ENCODE measurements around the gene B3GALNT2.

Gene B3GALNT2

DNA sequence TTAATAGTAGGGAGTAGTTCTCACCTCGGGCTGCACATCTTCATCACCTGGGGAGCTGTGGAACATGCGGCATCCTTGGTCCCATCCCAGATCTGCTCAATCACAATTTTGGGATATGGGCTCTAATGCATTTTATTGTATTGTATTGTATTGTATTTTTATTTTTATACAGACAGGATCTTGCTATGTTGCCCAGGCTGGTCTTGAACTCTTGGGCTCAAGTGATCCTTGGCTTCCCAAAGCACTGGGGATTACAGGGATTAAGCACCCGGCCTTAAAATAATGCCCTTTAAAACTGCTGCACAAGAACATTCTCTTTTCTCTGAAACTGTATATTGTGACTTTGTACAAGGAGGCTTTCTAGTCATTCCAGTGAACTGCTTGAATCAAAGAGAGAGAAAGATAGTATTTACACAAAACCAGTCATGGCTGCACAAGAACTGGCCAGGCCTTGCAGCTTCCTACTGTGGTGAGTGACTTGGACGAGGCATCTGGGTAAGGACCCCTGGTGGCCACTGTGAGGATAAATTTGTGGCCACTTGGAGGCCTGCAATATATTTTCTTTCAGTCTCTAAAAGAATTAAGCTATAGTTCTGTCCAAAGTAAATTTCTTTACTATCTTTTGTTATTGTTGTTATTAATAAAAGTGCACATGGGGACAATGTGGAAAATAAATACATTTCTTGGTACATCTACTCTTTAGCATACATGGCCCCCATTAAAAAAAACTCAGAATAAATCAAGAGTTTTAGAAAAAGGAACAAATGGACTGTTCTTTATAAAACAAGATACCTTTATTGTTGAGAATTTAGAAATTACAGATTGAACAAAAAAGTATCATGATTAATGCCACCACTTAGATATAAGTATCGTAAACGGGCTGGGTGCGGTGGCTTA, 89.0 kb downstream of the B3GALNT2 start:
- Mint-ChIP-seq H3K4me1 (peaks cover 3% of the 10 kb centered on the region), H3K9me3 (no peaks in the 10 kb centered on the region), H3K4me3 (no peak overlapping the region), H3K27ac (no peak overlapping the region), H3K36me3 (ENCODE audit: low read depth) (peaks cover 22% of the 10 kb centered on the region), H3K27me3 (ENCODE audit: low read depth, poor library complexity) (no peaks in the 10 kb centered on the region)
- peak; percentile 59 for DNase-seq
- TF ChIP-seq, protein P1, sequence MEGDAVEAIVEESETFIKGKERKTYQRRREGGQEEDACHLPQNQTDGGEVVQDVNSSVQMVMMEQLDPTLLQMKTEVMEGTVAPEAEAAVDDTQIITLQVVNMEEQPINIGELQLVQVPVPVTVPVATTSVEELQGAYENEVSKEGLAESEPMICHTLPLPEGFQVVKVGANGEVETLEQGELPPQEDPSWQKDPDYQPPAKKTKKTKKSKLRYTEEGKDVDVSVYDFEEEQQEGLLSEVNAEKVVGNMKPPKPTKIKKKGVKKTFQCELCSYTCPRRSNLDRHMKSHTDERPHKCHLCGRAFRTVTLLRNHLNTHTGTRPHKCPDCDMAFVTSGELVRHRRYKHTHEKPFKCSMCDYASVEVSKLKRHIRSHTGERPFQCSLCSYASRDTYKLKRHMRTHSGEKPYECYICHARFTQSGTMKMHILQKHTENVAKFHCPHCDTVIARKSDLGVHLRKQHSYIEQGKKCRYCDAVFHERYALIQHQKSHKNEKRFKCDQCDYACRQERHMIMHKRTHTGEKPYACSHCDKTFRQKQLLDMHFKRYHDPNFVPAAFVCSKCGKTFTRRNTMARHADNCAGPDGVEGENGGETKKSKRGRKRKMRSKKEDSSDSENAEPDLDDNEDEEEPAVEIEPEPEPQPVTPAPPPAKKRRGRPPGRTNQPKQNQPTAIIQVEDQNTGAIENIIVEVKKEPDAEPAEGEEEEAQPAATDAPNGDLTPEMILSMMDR (IDR thresholded peaks at IDR 0.05): peak; percentile 81

DNA sequence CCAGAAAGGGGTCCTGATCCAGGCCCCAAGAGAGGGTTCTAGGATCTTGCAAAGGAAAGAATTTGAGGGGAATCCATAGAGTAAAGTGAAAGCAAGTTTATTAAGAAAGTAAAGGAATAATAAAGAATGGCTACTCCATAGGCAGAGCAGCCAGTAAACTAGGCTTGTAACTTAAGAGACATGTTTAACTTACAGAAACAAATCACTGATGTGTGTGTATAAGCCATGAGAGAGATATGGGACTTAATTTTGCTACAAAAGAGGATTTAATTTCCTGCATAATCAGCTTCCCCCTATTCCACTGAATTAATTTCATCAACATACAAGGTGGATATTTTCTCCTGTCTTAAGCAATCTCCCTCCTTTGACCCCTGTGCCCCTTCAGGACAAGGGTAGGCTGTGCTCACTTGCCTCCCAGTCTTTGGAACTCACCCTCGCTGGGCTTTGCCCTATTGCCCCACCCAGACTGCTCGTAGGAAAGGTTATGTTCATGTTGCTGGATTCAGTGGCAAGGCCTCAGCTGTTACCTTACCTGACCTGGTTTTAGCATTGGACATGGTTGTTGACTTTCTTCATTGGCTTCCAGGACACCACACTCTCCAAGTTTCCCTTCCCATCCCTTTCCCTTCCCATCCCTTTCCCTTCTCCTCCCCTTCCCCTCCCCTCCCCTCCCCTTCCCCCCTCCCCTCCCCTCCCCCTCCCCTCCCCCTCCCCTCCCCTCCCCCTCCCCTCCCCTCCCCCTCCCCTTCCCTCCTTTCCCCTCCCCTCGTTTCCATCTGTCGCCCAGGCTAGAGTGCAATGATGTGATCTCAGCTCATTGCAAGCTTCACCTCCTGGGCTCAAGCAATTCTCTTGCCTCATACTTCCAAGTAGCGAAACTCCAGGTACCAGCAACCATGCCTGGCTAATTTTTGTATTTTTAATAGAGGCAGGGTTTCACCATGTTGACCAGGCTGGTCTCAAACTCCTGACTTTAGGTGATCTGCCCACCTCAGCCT, 92.5 kb downstream of the B3GALNT2 start:
- no peaks in the 10 kb centered on the region for H3K27me3 Mint-ChIP-seq (ENCODE audit: low read depth, poor library complexity)
- DNase-seq: no peak
- TF ChIP-seq, protein P1 (IDR thresholded peaks at IDR 0.05): no peak
- no peaks in the 10 kb centered on the region for H3K9me3 Mint-ChIP-seq
- H3K4me3 Mint-ChIP-seq: no peak overlapping the region
- peak overlapping the region; percentile 80 for H3K27ac Mint-ChIP-seq
- peaks cover 31% of the 10 kb centered on the region for H3K4me1 Mint-ChIP-seq
- H3K36me3 Mint-ChIP-seq (ENCODE audit: low read depth): peaks cover 18% of the 10 kb centered on the region

DNA sequence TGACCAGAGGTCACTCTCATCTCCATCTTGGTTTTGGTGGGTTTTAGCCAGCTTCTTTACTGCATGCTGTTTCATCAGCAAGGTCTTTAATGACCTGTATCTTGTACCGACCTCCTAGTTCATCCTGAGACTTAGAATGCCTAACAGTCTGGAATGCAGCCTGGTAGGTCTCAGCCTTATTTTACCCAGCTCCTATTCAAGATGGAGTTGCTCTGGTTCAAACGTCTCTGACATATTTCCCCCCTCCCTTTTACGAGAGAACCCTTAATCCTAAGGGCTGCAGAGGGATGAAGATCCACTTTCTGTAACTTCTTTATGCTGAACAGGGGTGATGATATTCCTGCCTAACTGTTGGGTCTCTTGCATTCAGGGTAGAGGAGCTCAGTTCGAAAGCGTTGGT, 93.8 kb downstream of the B3GALNT2 start:
- TF ChIP-seq, protein P1 (IDR thresholded peaks at IDR 0.05): no peak
- H3K27ac Mint-ChIP-seq: no peak overlapping the region
- DNase-seq: no peak
- peaks cover 18% of the 10 kb centered on the region for H3K36me3 Mint-ChIP-seq (ENCODE audit: low read depth)
- H3K27me3 Mint-ChIP-seq (ENCODE audit: low read depth, poor library complexity): no peaks in the 10 kb centered on the region
- H3K9me3 Mint-ChIP-seq: no peaks in the 10 kb centered on the region
- H3K4me3 Mint-ChIP-seq: no peak overlapping the region
- peaks cover 31% of the 10 kb centered on the region for H3K4me1 Mint-ChIP-seq

DNA sequence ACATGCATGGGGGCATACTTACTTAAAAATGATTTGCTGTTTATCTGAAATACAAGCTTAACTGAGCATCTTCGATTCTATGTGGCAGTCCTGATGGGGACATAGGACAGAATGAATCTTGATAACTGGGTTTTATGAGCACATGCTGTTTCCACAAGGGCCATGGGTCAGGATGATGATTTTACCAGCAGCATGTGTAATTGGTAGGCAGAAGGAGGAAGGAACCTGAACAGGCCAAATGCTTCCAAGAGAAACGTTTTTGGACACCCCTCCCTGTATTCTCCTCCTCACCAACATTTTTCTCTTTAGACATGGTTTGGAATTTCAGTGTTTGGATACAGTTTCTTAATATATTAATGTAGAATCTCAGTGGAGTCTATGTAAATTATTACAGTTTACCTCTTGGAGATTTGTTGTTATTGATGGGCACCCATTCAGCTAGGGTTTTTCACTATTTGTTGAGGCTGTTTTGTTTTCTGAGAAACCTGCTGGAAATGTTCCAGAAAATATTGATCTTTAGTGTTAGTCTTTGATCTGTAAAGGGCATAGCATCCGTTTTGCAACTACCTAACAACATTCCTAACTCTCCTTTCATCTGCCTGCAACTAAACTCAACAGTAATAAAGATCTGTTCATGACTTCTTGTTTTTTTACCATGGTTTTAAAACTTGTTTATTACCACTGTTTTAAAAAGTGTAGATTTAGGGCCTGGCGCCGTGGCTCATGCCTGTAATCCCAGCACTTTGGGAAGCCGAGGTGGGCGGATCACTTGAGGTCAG, 95.0 kb downstream of the B3GALNT2 start:
- peaks cover 31% of the 10 kb centered on the region for H3K4me1 Mint-ChIP-seq
- DNase-seq: no peak
- peaks cover 9% of the 10 kb centered on the region for H3K36me3 Mint-ChIP-seq (ENCODE audit: low read depth)
- H3K4me3 Mint-ChIP-seq: no peak overlapping the region
- H3K9me3 Mint-ChIP-seq: no peaks in the 10 kb centered on the region
- H3K27ac Mint-ChIP-seq: peak overlapping the region; percentile 81
- TF ChIP-seq, protein P1 (IDR thresholded peaks at IDR 0.05): no peak
- H3K27me3 Mint-ChIP-seq (ENCODE audit: low read depth, poor library complexity): no peaks in the 10 kb centered on the region

DNA sequence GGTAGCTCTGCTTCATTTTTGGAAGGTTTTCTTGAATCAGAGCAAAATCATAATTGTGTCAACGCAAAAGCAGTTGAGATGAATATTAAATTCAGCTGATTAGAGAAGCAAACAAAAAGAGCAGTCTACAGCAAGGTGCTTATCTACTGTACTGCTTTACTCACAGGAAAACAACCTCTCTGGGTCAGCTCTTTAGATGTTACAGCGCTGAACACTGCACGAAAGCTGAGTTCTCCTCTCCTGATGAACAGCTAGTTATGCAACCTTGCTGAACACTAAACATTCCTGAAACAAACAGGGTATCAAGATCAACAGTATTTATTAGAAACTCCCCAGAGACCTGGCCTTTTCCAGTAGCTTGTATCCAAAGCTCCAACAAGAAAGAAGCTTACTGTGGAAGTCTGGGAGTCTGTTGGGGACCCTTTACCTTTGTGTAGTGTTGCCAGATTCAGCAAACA, 95.7 kb downstream of the B3GALNT2 start:
- Mint-ChIP-seq H3K9me3 (no peaks in the 10 kb centered on the region), H3K4me1 (peaks cover 31% of the 10 kb centered on the region), H3K4me3 (no peak overlapping the region), H3K27me3 (ENCODE audit: low read depth, poor library complexity) (no peaks in the 10 kb centered on the region), H3K27ac (peak overlapping the region; percentile 81), H3K36me3 (ENCODE audit: low read depth) (peaks cover 11% of the 10 kb centered on the region)
- no peak for DNase-seq
- TF ChIP-seq, protein P1 (IDR thresholded peaks at IDR 0.05): no peak
